NK-92 (cell line): ENCODE results near the gene SLC27A5.
"Not testable (repeated sequence)": the region's sequence is repeated elsewhere in the genome, so short reads cannot be mapped to it uniquely, and the experiment has no call there.

Experiments used
- DNase-seq: peaks from one replicate; lab custom pipeline; 2025; ENCODE audit not compliant: unreplicated experiment; lab: John Stamatoyannopoulos, UW

Gene SLC27A5

DNA sequence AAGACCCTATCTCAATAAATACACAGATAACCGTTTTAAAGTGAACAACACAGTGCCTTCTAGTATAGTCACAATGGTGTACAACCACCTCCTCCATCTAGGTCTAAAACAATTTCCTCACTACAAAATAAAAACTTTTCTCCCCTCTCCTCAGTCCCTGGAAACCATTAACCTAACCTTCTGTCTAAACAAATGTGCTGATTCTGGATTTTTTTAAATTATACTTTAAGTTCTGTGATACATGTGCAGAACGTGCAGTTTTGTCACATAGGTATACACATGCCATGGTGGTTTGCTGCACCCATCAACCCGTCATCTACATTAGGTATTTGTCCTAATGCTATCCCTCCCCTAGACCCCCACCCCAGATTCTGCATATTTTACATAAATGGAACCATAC is 17.6 kb upstream of the SLC27A5 start:
- DNase-seq, result no peak

DNA sequence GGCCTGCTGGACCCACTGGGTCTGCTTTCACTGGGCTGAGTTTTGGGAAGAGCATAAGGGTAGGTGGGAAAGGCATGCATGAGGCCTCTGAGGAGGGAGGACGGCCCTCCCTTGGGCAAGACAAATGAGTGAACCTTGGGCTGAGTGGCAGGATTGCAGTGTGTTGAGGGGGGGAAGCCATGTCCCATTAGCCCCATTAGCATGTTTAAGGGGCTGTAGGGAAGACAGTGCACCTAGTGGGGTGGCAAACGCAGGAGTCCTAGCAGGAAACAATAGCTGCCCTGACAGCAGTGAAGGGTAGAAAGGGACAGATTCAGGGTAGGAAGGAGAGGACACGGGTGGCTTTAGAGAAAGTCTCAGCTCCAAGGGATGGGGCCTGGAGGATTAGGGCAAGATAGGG is 10.9 kb upstream of the SLC27A5 start:
- no peak for DNase-seq

DNA sequence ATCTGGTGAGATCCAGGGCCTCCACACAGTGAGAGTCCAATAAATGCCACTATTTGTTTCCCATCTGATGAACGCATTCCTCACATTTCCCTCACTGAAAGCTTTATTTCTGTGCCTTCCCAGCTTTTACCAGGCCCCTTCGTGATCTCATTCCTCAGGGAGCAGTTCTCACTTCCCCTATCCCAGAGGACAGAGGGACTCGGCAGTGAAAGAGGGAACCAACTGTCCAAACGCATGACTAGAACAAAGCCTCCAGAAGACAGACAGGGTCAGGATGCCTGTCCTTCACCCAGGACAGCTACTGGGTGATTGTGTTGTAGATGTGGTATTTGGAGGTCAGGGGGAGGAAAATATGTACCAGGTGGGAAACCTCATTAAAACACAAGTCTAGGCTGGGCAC is 9.9 kb upstream of the SLC27A5 start:
- no peak for DNase-seq

DNA sequence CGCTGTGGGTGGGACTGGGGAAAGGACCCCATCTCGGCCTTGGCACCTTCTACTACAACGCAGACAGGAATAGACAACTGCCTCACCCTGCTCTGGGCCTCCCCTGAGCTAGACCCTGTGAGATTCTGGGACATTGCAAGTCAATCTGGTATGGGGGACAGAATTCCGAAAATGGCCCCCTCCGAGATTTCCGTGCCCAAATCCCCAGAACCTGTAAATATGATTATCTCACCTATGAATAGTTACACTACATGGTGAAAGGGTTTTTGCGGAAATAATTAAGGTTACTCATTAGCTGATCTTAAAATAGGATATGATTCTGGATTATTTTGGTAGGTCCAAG is 8.4 kb upstream of the SLC27A5 start:
- no peak for DNase-seq

DNA sequence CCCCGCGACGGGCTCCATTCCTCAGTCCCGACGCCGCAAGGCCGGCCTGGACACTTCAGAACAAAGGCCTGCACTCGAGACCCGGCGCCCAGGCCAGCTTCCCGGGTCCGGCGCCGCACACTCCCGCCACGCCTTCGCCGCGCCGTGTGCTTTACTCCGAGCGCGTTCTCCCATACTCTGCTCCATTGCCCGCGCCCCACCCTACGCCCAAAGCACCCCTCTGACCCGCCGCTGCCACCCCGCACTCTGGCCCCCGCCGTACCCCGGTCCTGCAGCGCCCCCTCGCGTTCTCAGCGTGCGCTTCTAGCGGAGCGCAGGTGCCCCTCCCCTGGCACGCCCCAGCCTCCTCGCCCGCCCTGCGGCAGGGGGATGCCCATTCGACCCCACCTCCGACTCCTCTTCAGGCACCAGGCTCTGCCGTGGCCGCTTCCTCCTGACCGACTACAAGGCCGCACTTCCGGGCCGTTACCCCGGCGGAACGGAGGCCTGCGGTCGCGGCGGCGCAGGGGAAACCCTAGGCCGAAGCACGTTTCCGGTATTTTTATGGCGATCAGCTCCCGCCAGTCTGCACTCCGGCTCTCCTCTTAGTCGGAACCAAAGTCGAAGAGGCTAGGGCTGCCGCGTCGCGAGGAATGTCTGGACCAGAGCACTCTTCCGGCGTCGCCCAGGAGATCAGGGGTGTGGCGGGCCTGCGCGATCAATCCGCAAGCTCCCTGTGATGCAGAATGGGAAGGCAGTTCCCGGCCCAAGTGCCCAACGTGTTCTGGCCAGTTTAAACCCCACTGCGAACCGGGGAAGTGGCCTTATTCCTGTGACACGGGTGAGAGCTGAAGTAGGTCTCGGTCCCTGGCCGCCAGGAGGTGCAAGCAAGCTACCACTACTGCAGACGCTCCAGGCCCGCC is 7.8 kb upstream of the SLC27A5 start, which contains the start of gene ZBTB45:
TSS of gene ZBTB45 (minus strand) at position 456 of the 902 bp plus-strand sequence. CDS start 2,137 bp downstream, outside the sequence.
- DNase-seq, result peak; percentile 54

DNA sequence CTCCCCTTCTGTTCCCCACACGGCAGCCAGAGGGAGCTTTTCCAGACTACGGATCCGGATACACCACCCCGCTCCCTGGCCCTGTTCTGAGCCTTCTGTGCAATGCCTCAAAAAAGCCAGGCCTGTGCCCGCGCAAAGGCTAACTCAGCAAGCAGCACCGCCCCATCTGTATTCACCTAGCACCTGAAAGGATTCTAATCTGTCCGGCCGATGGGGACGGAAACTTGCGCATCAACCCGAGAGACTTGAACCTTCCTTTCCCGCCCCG is 7.2 kb upstream of the SLC27A5 start:
- DNase-seq, result no peak

DNA sequence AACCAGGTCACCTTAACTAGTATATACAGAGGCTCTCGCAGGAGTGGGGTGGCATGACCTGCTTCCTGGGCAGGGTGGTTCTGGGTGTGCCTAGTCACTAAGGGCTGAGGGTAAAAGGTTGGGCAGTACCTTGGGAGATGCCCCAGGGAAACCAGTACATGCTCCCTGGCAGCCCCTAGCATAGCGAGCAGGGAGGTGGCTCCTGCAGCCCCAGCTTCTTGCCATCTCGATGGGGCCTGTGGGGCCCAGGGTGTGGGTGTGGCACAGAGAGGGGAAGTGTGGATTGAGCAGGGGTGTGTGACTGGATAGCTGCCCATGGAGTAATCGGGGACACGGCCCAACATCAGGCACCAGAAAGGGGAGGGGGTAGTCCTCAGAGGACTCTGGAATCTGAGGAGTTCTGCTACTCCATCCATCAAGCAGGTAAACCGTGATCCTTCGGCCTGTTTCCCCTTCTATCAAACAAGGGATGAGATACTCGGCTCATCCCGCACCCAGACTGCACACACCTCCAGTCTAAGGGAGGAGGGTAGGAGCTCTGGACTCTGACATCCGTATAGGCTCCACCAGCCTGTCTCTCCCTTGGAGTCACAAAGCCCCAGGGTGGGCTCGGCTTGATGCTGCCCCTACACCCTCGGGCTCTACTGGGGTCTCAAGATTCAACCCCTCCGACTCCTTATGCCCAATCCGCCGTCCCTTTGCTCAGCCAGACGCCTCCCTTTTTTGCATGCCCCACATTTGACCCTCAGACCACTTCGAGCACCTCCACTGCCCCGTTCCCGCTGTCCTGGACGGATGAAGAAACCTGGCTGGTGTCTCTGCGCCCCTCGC is 6.7 kb upstream of the SLC27A5 start:
- no peak for DNase-seq

DNA sequence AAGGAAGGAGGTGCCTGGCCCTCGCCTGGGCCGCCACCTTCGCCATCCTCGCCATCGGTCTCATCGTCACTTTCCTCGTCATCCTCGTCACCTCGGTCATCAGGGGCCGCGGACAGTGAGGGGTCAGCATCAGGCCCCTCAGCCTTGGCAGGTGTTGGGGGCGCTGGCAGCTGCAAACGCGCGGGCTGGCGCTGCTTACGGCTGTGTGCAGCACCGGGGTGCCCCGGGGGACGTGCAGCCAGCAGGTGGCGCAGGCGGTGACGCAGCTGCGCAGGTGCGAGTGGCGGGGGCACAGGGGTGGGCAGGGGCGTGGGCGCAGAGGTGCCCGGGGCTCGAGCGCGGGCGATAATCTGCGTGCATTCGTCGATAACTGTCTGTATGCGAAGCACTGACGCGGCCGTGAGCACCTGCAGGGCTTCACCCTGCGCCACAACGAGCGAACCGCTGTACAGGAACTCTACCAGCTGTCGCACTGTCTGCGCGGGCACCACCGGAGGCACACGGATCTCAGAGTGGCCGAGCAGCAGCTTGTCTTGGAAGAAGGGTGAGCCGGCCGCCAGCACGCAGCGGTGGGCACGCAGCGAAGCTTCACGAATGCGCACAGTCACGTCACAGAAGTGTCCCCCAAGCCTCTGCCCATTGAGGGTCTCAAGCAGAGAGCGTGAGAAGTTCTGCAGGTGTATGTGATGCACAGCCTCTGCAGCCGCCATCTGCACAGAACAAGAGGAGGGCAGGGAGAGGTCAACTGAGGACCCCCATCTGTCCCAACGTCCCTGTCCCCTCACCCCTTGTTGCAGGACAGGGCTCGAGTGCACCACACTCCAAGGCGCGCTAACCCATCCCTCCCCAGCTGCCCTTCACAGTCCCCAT is 5.4 kb upstream of the SLC27A5 start:
- DNase-seq, result no peak

DNA sequence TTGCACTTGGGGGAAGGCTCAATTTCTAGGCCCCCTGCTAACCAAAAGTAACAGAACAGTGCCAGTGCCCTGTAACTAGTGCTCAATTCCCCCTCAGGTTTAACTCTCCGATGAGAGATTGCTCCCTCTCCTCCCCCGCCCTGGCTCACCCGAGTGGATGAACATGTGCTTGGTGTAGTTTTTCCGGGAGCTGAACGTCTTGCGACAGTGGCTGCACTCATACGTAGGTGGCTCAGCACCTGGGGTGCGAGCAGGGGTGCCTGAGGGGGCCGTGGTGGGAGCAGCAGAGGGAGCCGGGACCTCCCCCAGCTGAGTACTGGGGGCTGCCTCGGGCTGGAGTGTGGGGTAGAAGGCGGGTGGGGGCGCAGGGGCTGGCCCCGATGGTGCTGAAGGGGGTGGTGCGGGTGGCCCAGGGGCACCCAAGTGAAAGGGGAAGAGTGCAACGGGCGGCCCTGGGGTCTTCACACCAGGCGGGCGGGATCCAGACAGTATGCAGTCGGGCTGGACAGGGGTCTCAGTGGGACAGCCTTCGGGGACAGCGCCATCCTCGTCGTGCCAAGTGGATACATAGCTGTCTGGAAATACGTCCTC is 4.5 kb upstream of the SLC27A5 start:
- no peak for DNase-seq

DNA sequence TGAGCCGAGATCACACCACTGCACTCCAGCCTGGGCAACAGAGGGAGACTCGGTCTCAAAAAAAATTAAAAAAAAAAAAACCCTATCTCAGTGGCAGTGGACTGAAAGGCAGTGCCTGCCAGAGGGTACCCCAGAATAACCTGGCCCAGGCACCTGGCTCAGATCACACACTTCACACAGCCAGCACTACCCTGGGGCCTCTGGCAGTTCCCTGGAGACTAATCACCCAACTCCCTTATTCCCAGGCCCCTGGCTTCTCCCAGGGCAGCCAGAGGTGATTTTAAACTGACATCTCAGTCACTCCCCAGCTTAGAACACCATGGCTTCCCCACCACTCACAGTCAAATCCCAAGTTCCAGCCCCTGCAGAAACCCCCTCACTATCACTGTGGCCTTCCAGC is 3.5 kb upstream of the SLC27A5 start:
- no peak for DNase-seq

DNA sequence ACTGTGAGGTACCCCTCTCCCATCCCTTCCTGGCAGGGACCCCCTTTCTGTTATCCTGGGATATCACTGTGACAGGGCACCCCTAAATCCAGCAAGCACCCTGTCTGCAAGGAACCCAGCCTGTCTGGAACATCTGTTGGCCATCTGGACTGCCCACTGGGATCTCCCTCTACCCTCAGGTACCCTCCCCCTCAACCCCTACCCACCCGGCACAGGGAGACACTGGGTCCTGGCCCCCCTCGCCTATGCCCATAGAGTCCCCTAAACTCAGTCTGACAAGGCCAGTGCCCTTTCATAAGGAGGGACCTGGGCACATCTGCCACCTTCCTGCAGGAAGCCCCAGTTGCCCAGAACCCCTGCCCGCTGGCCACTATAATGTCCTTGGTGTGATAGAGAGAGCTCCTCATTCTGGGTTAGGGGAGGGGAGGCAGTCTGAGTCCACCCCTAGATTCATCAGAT is 2.8 kb upstream of the SLC27A5 start:
- no peak for DNase-seq

DNA sequence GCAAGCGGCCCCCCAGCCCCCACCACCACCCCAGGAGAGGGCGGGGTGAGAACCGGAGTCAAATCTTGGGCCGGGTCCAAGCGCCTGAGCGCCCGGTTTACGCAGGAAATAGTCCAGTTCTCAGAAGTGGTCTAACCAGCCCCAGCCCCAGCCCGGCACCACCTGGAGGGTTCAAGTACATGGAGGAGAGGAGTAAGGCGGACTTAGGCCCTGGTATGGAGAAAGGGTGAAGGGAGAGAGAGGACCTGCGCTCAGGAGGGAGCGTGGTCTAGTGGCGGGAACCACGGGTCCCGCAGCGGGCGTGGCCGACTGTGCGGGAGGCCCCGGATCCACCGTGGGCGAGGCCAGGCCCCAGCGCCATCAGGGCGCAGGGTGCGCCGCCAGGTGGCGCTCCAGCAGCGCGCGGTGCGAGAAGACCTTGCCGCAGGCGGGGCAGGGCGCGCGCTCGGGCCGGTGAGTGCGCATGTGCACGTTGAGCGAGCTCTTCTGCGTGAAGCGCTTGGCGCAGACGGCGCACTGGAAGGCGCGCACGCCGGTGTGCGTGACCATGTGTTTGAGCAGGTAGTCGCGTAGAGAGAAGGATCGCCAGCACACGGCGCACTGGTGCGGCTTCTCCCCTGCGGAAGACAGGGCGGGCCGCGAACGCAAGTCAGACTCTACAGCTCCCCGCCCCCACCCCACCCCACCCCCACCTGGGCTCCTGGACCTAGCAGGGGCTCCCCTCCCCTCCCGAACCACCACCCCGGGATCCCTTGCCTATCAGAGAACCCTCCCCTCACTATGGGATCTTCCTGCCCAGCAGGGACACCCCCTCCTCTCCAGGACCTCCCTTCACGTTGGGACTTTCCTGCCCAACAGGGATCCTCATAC is 2.1 kb upstream of the SLC27A5 start:
- peak; percentile 56 for DNase-seq

DNA sequence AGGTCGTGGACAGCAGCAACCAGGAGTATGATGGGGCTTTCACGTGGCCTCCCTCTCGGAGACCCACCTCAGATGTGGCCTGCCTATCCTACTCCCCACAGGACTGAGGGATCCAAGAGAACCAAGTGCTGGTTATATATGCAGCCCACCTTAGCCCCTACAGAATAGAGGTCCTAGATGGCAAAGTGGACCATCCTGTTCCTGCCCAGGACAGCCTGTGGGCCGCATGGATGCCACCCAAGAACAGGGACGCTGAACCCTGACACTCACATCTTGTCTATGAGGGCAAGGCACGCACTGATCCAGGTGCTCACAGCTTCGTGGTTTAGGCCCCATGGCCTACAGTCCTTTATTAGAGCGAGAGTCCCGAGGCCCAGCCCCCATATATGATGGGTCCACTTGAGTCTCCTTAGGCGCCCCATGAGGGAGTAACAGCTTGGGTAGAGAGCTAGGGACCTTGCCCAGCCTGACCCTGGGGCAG is 1.5 kb upstream of the SLC27A5 start:
- no peak for DNase-seq

DNA sequence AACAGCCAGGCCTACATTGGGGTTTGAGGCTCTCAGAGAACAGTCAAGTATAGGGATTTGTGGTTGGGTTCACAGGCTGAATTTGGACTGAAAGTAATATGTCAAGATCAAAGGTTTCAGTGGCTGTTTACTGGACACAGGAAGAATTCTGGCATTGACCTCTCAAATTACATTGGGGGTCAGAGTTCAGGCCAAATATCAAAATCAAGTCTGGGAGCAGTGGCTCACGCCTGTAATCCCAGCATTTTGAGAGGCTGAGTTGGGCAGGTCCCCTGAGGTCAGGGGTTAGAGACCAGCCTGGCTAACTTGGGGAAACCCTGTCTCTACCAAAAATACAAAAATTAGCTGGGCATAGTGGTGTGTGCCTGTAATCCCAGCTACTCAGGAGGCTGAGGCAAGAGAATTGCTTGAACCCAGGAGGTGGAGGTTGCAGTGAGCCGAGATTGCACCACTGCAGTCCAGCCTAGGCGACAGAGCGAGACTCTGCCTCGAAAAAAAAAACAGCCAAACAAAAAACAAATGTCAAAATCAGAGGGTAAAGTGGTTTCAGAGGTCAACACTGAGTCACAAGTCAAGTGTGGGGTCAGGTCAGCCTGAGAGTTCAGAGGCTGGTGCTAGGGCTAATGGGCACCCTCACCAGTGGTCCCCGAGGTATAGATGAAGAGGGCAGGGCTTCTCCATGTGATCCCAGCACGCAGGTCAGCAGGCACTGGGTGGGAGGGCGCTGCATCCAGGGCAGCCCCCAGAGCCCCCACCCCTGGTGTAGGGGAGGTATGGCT is 1.5 kb downstream of the SLC27A5 start:
- DNase-seq, result no peak

DNA sequence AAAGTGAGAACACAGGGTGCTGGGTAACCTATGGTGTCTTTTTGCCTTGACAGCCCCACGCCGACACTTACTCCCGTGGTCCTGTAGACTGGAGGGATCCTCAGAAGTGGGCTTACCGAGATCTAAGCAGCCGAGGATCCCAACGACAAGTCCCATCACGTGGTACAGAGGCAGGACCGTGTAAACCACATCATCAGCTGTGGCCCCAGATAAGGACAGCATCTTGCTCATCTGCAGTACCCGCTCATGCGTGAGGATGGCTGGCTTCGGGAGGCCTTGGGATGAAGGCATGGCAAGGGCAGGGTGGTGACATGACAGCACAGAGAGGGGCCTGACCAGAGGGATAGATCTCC is 2.1 kb downstream of the SLC27A5 start:
- DNase-seq, result no peak

DNA sequence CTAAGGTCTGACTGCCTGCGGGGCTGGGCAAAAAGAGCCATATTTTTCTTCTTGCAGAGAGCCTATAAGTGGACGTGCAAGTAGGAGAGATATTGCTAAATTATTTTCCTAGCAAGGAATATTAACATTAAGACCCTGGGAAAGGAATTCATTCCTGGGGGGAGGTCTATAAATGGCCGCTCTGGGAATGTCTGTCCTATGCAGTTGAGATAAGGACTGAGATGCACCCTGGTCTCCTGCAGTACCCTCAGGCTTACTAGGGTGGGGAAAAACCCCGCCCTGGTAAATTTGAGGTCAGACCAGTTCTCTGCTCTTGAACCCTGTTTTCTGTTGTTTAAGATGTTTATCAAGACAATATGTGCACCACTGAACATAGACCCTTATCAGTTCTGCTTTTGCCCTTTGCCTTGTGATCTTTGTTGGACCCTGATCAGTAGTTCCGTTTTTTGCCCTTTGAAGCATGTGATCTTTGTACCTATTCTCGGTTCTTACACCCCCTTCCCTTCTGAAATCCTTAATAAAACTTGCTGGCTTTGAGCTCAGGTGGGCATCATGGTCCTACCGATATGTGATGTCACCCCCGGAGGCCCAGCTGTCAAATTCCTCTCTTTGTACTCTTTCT is 4.1 kb downstream of the SLC27A5 start:
- DNase-seq, result not testable (repeated sequence)

DNA sequence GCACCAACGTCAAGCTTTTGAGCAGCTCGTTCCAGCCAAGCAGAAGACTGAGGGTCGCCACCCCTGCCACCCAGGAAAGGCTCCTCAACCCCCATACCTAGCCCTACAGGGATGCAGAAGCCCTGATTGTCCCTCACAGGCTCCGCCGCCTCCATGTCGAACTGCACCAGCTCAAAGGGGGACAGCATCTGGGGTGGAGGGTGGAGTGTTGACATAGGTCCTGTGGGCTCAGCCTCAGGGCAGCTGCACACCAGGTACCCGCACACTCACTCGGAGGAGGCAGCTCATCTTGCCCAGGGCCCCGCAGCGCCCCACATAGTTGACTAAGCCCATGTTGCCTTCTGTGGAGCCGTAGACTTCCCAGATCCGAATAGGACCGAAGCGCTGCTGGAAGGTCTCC is 11.6 kb downstream of the SLC27A5 start:
- DNase-seq, result no peak

DNA sequence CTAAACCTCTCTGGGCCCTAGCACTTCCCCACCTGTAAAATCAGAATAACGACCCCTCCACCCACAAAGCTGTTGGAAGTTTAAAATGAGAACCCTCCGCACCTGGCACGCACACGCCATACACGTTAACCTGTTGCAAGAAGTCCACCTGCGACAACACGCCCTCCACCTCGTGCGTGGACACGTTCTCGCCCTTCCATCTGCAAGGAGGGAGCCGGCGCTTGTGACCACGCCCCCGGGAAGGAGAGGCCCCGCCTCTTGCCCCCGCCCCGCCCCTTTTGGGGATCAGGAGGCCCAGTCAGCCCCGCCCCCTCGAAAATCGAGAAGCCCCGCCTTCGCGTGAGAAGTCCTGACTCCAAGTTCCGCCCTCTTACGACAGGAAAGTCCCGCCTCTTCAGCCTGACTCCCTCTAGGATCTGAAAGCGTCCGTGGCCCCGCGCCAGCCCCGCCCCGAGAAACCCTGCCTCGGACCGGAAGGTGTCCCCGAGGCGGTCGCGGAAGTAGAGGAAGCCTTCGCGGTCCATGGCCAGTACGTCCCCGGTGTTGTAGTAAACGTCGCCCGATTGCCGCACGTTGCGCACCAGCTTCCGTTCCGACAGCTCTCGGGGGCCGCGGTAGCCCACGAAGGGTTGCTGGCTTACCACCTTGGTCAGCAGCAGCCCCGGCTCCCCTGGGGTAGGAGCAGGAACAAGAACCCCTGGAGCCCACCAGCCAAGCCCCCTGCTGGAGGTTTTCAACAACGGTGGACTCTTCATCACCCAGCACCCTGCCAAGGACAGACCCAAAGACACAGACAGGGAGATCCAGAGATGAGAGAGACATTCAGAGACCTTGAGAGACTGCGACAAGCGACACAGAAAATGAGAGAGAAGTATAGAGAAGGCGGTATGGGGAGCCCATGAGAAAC is 12.5 kb downstream of the SLC27A5 start:
- peak; percentile 67 for DNase-seq
